HepG2 (cell line): ENCODE measurements around the gene GCNT3. TPM values are rescaled to one million over a fixed set of nuclear protein-coding genes. Genes with fewer than 3 reads are reported as not detected.
A peak's percentile ranks its signal among the peaks of the same experiment; 100 is the strongest.

Source experiments
- ARID5B ChIP-seq: IDR thresholded peaks from 2 replicates; pipeline ENCODE4 v1.4.0; 2020; ENCODE audit warnings: mild to moderate bottlenecking, missing genetic modification reagents
- CENPX ChIP-seq: sonication (generic); formaldehyde crosslinking; IDR thresholded peaks from 2 replicates; pipeline ENCODE4 v1.9.0; 2021; ENCODE audit warnings: mild to moderate bottlenecking, missing genetic modification reagents, moderate library complexity
- FOXK1 ChIP-seq: sonication (generic); formaldehyde crosslinking; IDR thresholded peaks from 2 replicates; pipeline ENCODE4 v1.4.0; 2020; ENCODE audit warnings: low read depth, missing genetic modification reagents, borderline replicate concordance
- GRHL1 ChIP-seq: sonication (generic); formaldehyde crosslinking; conservative IDR thresholded peaks from 2 replicates; pipeline ENCODE4 v1.8.0; 2022; ENCODE audit warnings: missing genetic modification reagents
- JARID2 ChIP-seq: sonication (generic); formaldehyde crosslinking; IDR thresholded peaks from 2 replicates; pipeline ENCODE4 v1.8.1; 2023; ENCODE audit warnings: missing genetic modification reagents, inconsistent platforms; ENCODE audit not compliant: insufficient replicate concordance
- NFE2L1 ChIP-seq: sonication (generic); formaldehyde crosslinking; IDR thresholded peaks from 2 replicates; pipeline ENCODE4 v1.4.0; 2020; ENCODE audit warnings: missing genetic modification reagents, mild to moderate bottlenecking, borderline replicate concordance
- PBX2 ChIP-seq: IDR thresholded peaks from 2 replicates; pipeline ENCODE4 v1.6.1; 2016; ENCODE audit warnings: control low read depth
- POLR2A ChIP-seq, 2 experiments: IDR thresholded peaks; 2 replicates each; pipeline ENCODE4 v1.6.1; 2011; ENCODE audit warnings: low read depth in 2 of 2, low read length in 2 of 2, mild to moderate bottlenecking in 1 of 2, moderate library complexity in 1 of 2; ENCODE audit not compliant: insufficient read depth in 1 of 2
- RAD21 ChIP-seq: fragments of 450-650 bp; formaldehyde crosslinking; IDR thresholded peaks from 2 replicates; pipeline ENCODE4 v1.5.0; 2020; ENCODE audit warnings: mild to moderate bottlenecking
- SMAD3 ChIP-seq: sonication (generic); formaldehyde crosslinking; IDR thresholded peaks from 2 replicates; pipeline ENCODE4 v1.4.0; 2020; ENCODE audit warnings: missing genetic modification reagents
- SOX13 ChIP-seq, 3 experiments: fragments of 450-650 bp in 1 of 3; sonication (generic) in 1 of 3; formaldehyde crosslinking in 1 of 3; IDR thresholded peaks in 2 of 3; conservative IDR thresholded peaks in 1 of 3; 2 replicates each; pipeline versions ENCODE4 v1.5.0 to v1.6.1; 2016 to 2020; ENCODE audit warnings: antibody characterized with exemption in 1 of 3, mild to moderate bottlenecking in 1 of 3, missing compliant biosample characterization in 1 of 3, missing genetic modification reagents in 1 of 3, moderate library complexity in 1 of 3
- U2AF2 ChIP-seq: fragments of 200-400 bp; formaldehyde crosslinking; IDR thresholded peaks from 2 replicates; pipeline ENCODE4 v1.6.1; 2017; ENCODE audit warnings: low read depth, mild to moderate bottlenecking, low read length
- ZMYM4 ChIP-seq: sonication (generic); formaldehyde crosslinking; IDR thresholded peaks from 2 replicates; pipeline ENCODE4 v1.8.1; 2023; ENCODE audit warnings: mild to moderate bottlenecking, missing genetic modification reagents
- ZNF33A ChIP-seq: sonication (generic); formaldehyde crosslinking; IDR thresholded peaks from 2 replicates; pipeline ENCODE4 v1.5.1; 2020; ENCODE audit warnings: missing genetic modification reagents, mild to moderate bottlenecking, moderate library complexity, borderline replicate concordance
- ZNF563 ChIP-seq: sonication (generic); formaldehyde crosslinking; IDR thresholded peaks from 2 replicates; pipeline ENCODE4 v1.8.0; 2022; ENCODE audit warnings: mild to moderate bottlenecking, moderate library complexity, missing genetic modification reagents
- ZNF614 ChIP-seq: IDR thresholded peaks from 2 replicates; pipeline ENCODE4 v1.6.1; 2018; ENCODE audit warnings: missing biosample characterization, missing genetic modification reagents, inconsistent platforms, borderline replicate concordance
- ZNF75D ChIP-seq: sonication (generic); formaldehyde crosslinking; IDR thresholded peaks from 2 replicates; pipeline ENCODE4 v1.8.1; 2023; ENCODE audit warnings: missing genetic modification reagents, mild to moderate bottlenecking, borderline replicate concordance
- polyA plus RNA-seq, 8 experiments: library from polyadenylated mRNA; depleted of rRNA in 3 of 8; stranded (reverse) in 7 of 8; unstranded in 1 of 8; fragments of >200 nt; fragmentation: Illumina TruSeq in 4 of 8; extraction: Trizol in 4 of 8; gene quantifications; 2 replicates each; pipeline versions ENCODE4 v1.2.1 to v1.2.3, GENCODE V29; 2011 to 2016; ENCODE audit warnings: low read depth in 4 of 8, missing spikeins in 1 of 8, mixed read lengths in 1 of 8; ENCODE audit not compliant: insufficient read depth in 1 of 8
- total RNA-seq, 5 experiments: library from RNA; depleted of rRNA; stranded (reverse); fragments of >200 nt; fragmentation: Illumina TruSeq; extraction: Trizol; gene quantifications; 2 replicates each; pipeline ENCODE4 v1.2.3, GENCODE V29; 2016; ENCODE audit warnings: low read depth in 1 of 5

The GCNT3 gene
- total and polyA plus RNA-seq, 2 of the 13 experiments (the other 11 are each of a cell fraction or from before 2014, with no cell fraction given) = 6.8 to 9.8 TPM

- TF ChIP-seq ZNF75D (CRISPR knock-in tag) (no peak), ZNF614 (CRISPR knock-in tag) (0 out of 2 replicates have a peak, but pooled peaks have one; percentile 28), GRHL1 (CRISPR knock-in tag) (no peak), RAD21 (CRISPR knock-in tag) (peak; percentile 80), ZMYM4 (0 out of 2 replicates have a peak, but pooled peaks have one; percentile 12), FOXK1 (CRISPR knock-in tag) (peak; percentile 61; the same call in 1 of the 2 replicates), PBX2 (CRISPR knock-in tag) (no peak), CENPX (CRISPR knock-in tag) (no peak), JARID2 (CRISPR knock-in tag) (no peak), POLR2A (IDR thresholded peaks at IDR 0.05; ENCODE audit: insufficient read depth in 1 of 2, low read depth in 2 of 2, low read length in 2 of 2) (no peak), SMAD3 (CRISPR knock-in tag) (0 out of 2 replicates have a peak, but pooled peaks have one; percentile 42), ZNF33A (CRISPR knock-in tag) (no peak), NFE2L1 (CRISPR knock-in tag) (no peak), SOX13 (IDR thresholded peaks at IDR 0.05) (no peak), SOX13 (CRISPR knock-in tag; conservative IDR thresholded peaks at IDR 0.05 in 1 of 2, IDR thresholded peaks at IDR 0.05 in 1 of 2) (peak in 1 of 2 experiments; percentile 45; a peak in 1 of 4 replicates), ARID5B (CRISPR knock-in tag) (0 out of 2 replicates have a peak, but pooled peaks have one; percentile 41), U2AF2 (no peak), ZNF563 (no peak)
Measured at GRCh38 chr15:59622289-59622688, 10.7 kb downstream of the GCNT3 start (continued).
